IPS-20b (cell line): ENCODE results near the gene MEIS3.

Experiments
- H3K27ac ChIP-seq: one replicate; pipeline ENCODE4 v1.5.1; 2013; ENCODE audit warnings: low read length
- H3K27me3 ChIP-seq: 2 replicates; pipeline ENCODE4 v1.6.1; 2013; ENCODE audit warnings: mild to moderate bottlenecking, low read length, inconsistent platforms; ENCODE audit not compliant: insufficient read depth
- H3K36me3 ChIP-seq: 2 replicates; pipeline ENCODE4 v1.6.1; 2013; ENCODE audit warnings: low read depth, mild to moderate bottlenecking, inconsistent platforms, low read length, moderate library complexity; ENCODE audit not compliant: insufficient read depth
- H3K4me1 ChIP-seq: 2 replicates; pipeline ENCODE4 v1.6.1; 2013; ENCODE audit warnings: mild to moderate bottlenecking, control low read depth, inconsistent platforms, low read length, moderate library complexity; ENCODE audit not compliant: insufficient read depth
- H3K4me3 ChIP-seq: 2 replicates; pipeline ENCODE4 v1.5.1; 2013; ENCODE audit warnings: mild to moderate bottlenecking, low read length, inconsistent platforms
- H3K9ac ChIP-seq: 2 replicates; pipeline ENCODE4 v1.6.1; 2013; ENCODE audit warnings: low read depth, mild to moderate bottlenecking, inconsistent platforms, low read length, moderate library complexity
- H3K9me3 ChIP-seq: 2 replicates; pipeline ENCODE4 v1.6.1; 2013; ENCODE audit warnings: mild to moderate bottlenecking, low read depth, low read length, inconsistent platforms; ENCODE audit not compliant: insufficient read depth

MEIS3 gene

DNA sequence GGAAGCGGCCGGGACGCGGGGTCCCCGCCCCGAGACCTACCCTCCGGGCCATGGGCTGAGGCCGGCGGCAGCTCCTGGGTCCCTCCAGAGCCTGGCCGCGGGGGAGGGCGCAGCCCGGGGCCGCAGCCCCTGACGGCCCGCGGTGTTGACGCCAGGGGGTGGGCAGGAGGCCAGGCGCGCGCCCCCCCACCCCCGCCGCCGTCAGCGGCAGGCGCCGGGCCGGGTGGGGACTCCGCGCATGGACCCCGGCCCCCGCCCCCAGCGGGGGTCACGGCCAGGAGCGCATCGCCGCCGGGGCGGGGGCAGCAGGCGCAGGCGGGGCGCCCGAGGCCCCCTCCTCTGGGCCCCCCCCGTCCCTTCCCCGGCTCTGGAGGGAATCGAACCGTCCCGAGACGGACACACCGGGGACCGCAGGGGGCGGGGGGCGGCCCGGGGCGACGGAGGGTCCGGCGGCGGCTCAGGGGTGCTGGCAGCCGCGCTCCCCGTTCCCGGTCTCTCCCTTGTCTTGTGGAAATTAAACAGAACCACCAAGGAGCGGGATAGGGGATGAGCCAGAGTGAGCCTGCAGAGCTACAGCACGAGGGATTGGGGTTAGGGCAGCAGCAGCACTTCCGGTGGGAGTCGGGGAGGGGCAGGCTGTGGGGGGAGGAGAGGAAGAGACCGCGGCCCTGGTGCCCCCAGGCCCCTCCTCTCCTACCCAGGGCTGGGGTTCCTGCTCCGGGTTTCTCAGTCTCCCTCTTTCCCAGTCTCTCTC is at the start of gene MEIS3:
Gene MEIS3 (minus strand): TSS at position 498 of the 754 bp plus-strand sequence. CDS start 446 bp downstream, at position 52.
- peak within 1 kb of the TSS; percentile 53 for H3K9ac ChIP-seq
- peak within 1 kb of the TSS; percentile 66 for H3K4me3 ChIP-seq
- H3K27ac ChIP-seq, result no peak within 1 kb of the TSS
- H3K9me3 ChIP-seq, result no peaks in the 10 kb centered on the region
- H3K36me3 ChIP-seq, result peaks cover 2% of the 10 kb centered on the region; the same call in 1 of the 2 replicates
- peaks cover 28% of the 10 kb centered on the region; the same call in 1 of the 2 replicates for H3K4me1 ChIP-seq
- H3K27me3 ChIP-seq, result peaks cover 84% of the 10 kb centered on the region

DNA sequence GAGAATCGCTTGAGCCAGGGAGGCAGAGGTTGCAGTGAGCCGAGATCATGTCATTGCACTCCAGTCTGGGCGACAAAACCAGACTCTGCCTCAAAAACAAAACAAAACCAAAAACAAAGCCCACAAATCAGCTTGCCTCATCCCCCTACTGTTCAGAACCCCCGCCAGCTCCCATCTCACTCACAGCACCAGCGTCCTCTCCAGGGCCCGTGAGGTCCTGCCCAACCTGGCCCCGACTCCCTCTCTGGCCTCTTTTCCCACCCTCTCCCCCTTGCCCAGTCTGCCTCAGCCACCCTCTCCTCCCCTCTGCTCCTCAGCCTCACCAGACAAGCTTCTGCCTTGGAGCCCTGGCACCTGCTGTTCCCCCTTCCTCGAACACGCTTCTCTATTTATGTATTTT is 48.6 kb upstream of the MEIS3 start:
- Histone ChIP-seq H3K9ac (no peak overlapping the region), H3K4me1 (peaks cover 5% of the 10 kb centered on the region; the same call in 1 of the 2 replicates), H3K4me3 (no peak overlapping the region), H3K36me3 (0 out of 2 replicates have a peak, but pooled peaks cover 3% of the 10 kb centered on the region), H3K27ac (no peak overlapping the region), H3K27me3 (peaks cover 22% of the 10 kb centered on the region), H3K9me3 (no peaks in the 10 kb centered on the region)

DNA sequence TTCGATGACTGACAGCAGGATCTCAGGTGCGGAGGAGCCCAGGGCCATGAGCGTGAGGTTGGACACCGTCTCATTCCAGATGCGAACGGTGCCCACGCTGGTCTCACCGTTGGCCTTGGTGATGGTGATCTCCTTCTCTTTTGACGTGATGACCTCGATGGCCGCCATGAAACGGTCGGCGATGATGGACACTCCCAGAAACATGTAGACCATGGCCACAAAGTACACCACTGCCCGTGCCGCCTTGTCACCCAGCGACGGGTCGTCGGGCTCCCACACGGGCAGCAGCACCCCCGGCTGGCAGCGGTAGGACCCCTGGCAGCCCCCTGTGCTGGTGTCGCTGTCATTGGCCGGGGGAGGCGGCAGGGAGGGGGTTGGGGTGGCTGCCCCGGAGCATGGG is 46.6 kb upstream of the MEIS3 start:
- Histone ChIP-seq H3K27me3 (peaks cover 19% of the 10 kb centered on the region), H3K9me3 (no peaks in the 10 kb centered on the region), H3K4me3 (no peak overlapping the region), H3K4me1 (peaks cover 2% of the 10 kb centered on the region; the same call in 1 of the 2 replicates), H3K36me3 (0 out of 2 replicates have a peak, but pooled peaks cover 3% of the 10 kb centered on the region), H3K9ac (no peak overlapping the region), H3K27ac (no peak overlapping the region)

DNA sequence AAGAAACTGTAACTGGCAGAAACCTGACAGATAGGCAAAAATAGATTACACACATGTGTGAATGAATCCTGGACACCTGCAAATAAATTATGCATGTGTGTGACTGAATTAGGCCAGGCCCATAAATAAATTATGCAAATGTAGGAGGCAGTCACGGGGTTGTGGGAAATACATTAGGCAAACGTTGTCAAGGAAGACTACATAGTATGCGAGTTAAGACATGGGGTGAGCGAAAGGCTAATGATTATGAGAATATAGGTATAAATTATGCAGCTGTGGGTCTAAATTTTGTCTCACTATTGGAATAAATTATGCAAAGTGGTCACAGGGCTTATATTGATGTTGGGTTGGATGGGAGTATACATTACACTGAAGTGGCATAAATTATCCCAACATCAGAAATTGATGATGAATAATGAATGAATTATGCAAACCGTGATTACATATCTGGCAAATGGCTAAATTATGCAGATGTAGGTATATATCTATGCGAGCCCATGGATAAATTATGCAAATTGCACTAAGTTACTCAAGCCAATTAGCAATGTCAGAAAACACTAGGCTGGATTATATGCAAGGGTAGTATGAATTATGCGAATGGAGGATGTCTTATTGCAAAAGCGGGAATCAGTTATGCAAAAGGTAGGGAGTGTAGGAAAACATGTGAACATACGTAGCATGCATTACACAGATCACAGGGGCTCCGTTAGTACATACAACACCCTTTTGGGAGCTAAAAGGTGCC is 45.5 kb upstream of the MEIS3 start:
- Histone ChIP-seq H3K36me3 (0 out of 2 replicates have a peak, but pooled peaks cover 3% of the 10 kb centered on the region), H3K27ac (no peak overlapping the region), H3K9me3 (no peaks in the 10 kb centered on the region), H3K4me3 (no peak overlapping the region), H3K9ac (no peak overlapping the region), H3K4me1 (no peaks in the 10 kb centered on the region), H3K27me3 (peaks cover 10% of the 10 kb centered on the region)

DNA sequence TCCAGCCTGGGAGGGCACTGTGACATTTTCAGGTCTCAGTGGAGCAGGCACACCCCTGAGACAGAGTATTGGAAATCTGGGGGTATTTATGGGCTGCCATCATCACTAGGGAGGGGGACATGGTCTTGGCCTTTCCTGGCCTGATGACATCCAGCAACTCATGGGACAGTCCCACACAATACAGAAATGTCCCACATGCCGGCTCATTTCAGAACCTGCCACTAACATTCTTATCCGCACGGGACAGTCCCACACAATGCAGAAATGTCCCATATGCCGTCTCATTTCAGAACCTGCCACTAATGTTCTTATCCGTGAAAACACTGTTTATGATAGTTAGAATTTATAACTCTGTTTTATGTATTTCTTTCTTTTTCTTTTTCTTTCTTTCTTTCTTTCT is 42.5 kb upstream of the MEIS3 start:
- H3K27me3 ChIP-seq, result peaks cover 26% of the 10 kb centered on the region
- H3K9ac ChIP-seq, result no peak overlapping the region
- 0 out of 2 replicates have a peak, but pooled peaks cover 3% of the 10 kb centered on the region for H3K36me3 ChIP-seq
- H3K27ac ChIP-seq, result no peak overlapping the region
- no peak overlapping the region for H3K4me3 ChIP-seq
- H3K4me1 ChIP-seq, result no peaks in the 10 kb centered on the region
- H3K9me3 ChIP-seq, result no peaks in the 10 kb centered on the region

DNA sequence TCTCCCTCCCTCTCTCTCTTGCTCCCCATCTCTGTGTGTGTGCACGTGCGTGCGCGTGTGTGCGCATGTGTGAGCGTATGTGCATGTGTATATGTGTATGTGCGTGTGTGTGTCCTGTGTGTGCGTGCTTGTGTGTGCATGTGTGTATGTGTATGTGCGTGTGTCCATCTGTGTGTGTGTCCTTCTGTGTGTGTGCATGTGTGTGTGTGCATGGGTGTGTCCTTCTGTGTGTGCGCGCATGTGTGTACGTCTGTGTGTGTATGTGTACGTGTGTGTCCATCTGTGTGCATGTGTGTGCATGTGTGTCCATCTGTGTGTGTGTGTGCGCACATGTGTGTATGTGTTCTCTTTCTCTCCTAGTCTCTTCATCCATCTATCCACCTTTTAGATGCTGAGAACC is 40.1 kb upstream of the MEIS3 start:
- Histone ChIP-seq H3K9ac (no peak overlapping the region), H3K9me3 (peaks cover 3% of the 10 kb centered on the region; the same call in 1 of the 2 replicates), H3K4me1 (no peaks in the 10 kb centered on the region), H3K27ac (no peak overlapping the region), H3K4me3 (no peak overlapping the region), H3K36me3 (peaks cover 7% of the 10 kb centered on the region; the same call in 1 of the 2 replicates), H3K27me3 (peaks cover 26% of the 10 kb centered on the region)

DNA sequence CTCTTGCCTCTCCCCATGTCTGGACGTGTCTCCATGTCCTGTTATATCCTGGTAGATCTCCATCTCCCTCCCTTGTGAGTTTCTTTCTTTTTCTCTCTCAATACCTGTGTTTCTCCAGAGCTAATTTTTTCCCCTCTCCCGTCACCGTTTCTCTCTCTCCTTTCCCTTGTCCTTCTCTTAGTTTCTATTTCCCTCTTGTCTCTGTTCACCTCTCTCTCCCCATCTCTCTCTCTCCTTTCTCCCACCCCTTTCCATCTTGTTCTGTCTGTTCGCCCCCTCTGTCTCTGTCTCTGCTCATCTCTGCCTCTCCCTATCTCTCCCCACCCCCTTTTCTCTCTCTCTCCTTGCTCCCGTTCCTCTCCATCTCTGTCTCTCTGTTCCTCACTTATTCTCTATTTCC is 39.3 kb upstream of the MEIS3 start:
- H3K27ac ChIP-seq, result no peak overlapping the region
- H3K27me3 ChIP-seq, result peaks cover 26% of the 10 kb centered on the region
- H3K36me3 ChIP-seq, result peaks cover 7% of the 10 kb centered on the region; the same call in 1 of the 2 replicates
- H3K4me1 ChIP-seq, result no peaks in the 10 kb centered on the region
- H3K9ac ChIP-seq, result no peak overlapping the region
- peaks cover 3% of the 10 kb centered on the region; the same call in 1 of the 2 replicates for H3K9me3 ChIP-seq
- no peak overlapping the region for H3K4me3 ChIP-seq

DNA sequence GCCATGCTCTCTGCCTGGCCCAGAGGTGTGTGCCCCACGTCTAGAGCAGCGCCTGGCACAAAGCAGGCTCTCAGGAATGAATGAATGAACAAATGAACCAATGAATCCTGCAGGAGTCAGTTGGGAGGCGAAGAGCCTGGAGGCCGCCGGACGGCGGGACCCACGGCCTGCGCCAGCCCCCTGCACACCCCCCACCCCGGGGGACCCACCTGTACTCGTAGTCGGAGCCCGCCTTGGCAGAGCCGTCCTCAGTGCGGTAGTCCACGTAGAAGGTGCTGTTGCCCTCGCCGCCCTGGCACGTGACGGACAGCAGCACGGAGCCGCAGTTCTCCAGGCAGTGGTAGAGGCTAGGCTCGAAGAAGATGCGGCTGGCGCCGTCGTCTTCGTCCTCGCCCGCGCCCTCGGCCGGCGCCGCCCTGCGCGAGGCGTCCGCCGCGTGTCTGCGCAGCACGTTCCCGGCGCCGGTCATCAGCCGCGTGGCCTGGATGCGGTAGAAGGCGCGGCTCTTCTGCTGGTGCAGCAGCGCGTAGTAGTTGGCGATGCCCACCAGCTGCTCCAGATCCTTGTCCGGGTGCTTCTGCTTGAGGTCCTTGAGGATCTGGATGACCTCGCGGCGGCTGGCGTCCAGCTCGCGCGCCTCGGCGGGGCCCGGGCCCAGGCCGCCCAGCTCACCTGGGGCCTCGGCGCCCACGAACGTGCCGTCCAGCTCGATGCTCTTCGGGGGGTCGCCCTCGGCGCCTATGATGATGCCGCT is 37.6 kb upstream of the MEIS3 start:
- no peak overlapping the region for H3K9ac ChIP-seq
- peaks cover 7% of the 10 kb centered on the region; the same call in 1 of the 2 replicates for H3K36me3 ChIP-seq
- no peak overlapping the region for H3K4me3 ChIP-seq
- peaks cover 26% of the 10 kb centered on the region for H3K27me3 ChIP-seq
- H3K4me1 ChIP-seq, result no peaks in the 10 kb centered on the region
- peaks cover 3% of the 10 kb centered on the region; the same call in 1 of the 2 replicates for H3K9me3 ChIP-seq
- H3K27ac ChIP-seq, result no peak overlapping the region

DNA sequence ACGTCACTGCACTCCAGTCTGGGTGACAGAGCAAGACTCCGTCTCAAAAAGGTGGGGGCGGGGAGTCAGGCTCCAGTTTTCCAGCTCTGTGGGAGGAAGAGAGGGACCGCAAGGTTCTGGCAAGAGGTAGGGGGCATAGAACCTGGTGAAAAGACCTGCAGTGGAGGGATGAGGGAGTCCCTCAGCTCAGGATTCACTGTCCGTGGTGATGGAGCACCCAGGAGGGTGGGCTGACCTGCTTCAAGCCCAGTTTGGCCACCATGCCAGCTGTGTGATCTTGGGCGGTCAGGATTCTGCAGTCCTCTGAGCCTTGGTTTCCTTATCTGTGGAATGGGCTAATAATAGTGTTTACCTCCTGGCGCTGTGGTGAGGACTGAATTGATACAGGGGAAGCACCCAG is 31.2 kb upstream of the MEIS3 start:
- Histone ChIP-seq H3K4me1 (peaks cover 5% of the 10 kb centered on the region), H3K36me3 (no peaks in the 10 kb centered on the region), H3K27me3 (peaks cover 36% of the 10 kb centered on the region), H3K27ac (no peak overlapping the region), H3K4me3 (no peak overlapping the region), H3K9ac (no peak overlapping the region), H3K9me3 (no peaks in the 10 kb centered on the region)

DNA sequence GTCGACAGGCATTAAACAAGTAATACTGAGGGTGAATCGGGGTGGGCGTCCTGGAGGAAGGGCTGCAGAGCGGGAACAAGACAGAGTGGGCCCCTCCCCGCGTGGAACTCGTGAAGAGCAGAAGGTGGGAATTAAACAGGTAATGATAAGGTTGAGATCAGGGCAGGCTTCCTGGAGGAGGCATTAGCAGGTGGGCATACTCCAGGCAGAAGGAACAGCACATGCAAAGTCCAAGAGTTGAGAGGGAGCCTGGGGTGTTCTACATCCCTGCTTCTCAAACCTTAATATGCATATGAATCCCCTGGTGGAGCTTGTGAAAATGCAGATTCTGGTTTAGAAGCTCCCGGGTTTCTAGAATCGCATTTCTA is 29.0 kb upstream of the MEIS3 start:
- Histone ChIP-seq H3K36me3 (no peaks in the 10 kb centered on the region), H3K4me1 (peaks cover 5% of the 10 kb centered on the region), H3K9me3 (no peaks in the 10 kb centered on the region), H3K27me3 (peaks cover 49% of the 10 kb centered on the region), H3K9ac (no peak overlapping the region; the same call in 1 of the 2 replicates), H3K27ac (no peak overlapping the region), H3K4me3 (peak overlapping the region; percentile 84)
